Neural cell (in vitro differentiated cells): ENCODE results near the gene CSAG3.
"Not testable (repeated sequence)": the region's sequence is repeated elsewhere in the genome, so short reads cannot be mapped to it uniquely, and the experiment has no call there.

Source experiments
- EP300 ChIP-seq: fragments of 450-650 bp; conservative IDR thresholded peaks from 2 replicates; pipeline ENCODE4 v1.6.1; 2014; ENCODE audit warnings: antibody characterized with exemption, mild to moderate bottlenecking, moderate library complexity; ENCODE audit not compliant: poor library complexity, severe bottlenecking
- EZH2 ChIP-seq: fragments of 200-600, 300-800 bp; shearing (Covaris generic), sonication (generic); IDR thresholded peaks from 2 replicates; pipeline ENCODE4 v1.6.1; 2014; ENCODE audit warnings: antibody characterized with exemption, low read length, borderline replicate concordance, mild to moderate bottlenecking; ENCODE audit not compliant: insufficient read depth, poor library complexity, severe bottlenecking
- MXI1 ChIP-seq: fragments of 450-650 bp; conservative IDR thresholded peaks from 2 replicates; pipeline ENCODE4 v1.6.1; 2014; ENCODE audit warnings: antibody characterized with exemption, mild to moderate bottlenecking; ENCODE audit not compliant: poor library complexity, severe bottlenecking
- POLR2AphosphoS5 ChIP-seq: IDR thresholded peaks from 2 replicates; pipeline ENCODE4 v1.6.1; 2012
- RAD21 ChIP-seq: fragments of 450-650 bp; conservative IDR thresholded peaks from 2 replicates; pipeline ENCODE4 v1.6.1; 2014; ENCODE audit warnings: antibody characterized with exemption, mild to moderate bottlenecking, moderate library complexity
- TAF1 ChIP-seq: IDR thresholded peaks from 2 replicates; pipeline ENCODE4 v1.6.1; 2012; ENCODE audit warnings: low read depth
- TF ChIP-seq, protein P1 (sequence below): fragments of 450-650 bp; IDR thresholded peaks from 2 replicates; pipeline ENCODE4 v1.5.1; 2014; ENCODE audit warnings: antibody characterized with exemption, mild to moderate bottlenecking, moderate library complexity; ENCODE audit not compliant: poor library complexity, severe bottlenecking

DNA sequence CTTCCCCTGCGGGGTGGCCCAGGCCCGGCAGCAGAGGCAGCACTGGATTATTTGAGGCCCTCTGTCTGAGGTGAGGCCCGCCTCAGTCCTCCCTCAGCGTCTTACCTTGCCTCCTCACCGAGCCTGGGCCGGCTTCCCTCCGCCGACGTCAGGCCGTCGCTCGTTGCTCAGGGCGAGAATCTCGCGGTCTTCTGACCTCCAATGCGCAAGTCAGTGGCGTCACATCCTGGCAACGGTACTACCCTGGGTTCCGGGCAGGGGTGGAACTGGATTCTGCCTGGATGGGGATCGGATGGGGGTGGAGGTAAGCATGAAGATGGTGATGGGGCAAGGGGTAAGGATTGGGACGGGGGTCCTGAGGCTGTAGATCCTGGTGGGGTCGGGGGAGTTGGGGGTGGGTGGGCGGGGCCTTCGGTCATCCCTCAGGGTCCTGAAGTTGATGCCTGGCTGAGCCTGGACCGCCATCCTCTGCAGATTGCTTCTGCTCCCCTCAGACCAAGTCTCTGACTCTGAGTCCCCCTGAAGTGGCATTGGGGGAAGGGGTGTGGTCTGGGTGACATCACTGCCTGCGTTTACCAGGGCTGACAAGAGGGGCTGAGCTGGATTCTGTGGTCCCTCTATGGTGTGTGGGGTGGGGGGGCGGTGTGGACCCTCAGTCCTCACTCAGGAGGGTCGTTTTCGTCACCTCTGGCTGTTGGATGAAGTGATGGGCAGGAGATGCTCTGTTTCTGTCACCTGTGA, 10.7 kb downstream of the CSAG3 start, which contains the start of gene MAGEA6:
- TF ChIP-seq, protein P1, sequence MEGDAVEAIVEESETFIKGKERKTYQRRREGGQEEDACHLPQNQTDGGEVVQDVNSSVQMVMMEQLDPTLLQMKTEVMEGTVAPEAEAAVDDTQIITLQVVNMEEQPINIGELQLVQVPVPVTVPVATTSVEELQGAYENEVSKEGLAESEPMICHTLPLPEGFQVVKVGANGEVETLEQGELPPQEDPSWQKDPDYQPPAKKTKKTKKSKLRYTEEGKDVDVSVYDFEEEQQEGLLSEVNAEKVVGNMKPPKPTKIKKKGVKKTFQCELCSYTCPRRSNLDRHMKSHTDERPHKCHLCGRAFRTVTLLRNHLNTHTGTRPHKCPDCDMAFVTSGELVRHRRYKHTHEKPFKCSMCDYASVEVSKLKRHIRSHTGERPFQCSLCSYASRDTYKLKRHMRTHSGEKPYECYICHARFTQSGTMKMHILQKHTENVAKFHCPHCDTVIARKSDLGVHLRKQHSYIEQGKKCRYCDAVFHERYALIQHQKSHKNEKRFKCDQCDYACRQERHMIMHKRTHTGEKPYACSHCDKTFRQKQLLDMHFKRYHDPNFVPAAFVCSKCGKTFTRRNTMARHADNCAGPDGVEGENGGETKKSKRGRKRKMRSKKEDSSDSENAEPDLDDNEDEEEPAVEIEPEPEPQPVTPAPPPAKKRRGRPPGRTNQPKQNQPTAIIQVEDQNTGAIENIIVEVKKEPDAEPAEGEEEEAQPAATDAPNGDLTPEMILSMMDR, result not testable (repeated sequence)
- not testable (repeated sequence) for TF ChIP-seq POLR2AphosphoS5, RAD21, TAF1, EP300, EZH2, MXI1
